Measurements from ENCODE around the gene PRR23B. TPM values are rescaled to one million over a fixed set of nuclear protein-coding genes. Genes with fewer than 3 reads are reported as not detected.
"Not testable (repeated sequence)": the region's sequence is repeated elsewhere in the genome, so short reads cannot be mapped to it uniquely, and the experiment has no call there.

The PRR23B gene
- not detected in 2 replicates for total RNA-seq

GRCh38 chr3:139020868-139021234, at the start of gene PRR23B:
Gene PRR23B (minus strand): TSS chr3:139020926. CDS start chr3:139020661, 265 bp downstream.
- H3K27ac Mint-ChIP-seq = no peak within 1 kb of the TSS
- peaks cover 10% of the 10 kb centered on the region for H3K9me3 Mint-ChIP-seq
- H3K4me1 Mint-ChIP-seq (ENCODE audit: low read depth) = no peaks in the 10 kb centered on the region
- no peak for DNase-seq (ENCODE audit: low spot score)
- intact Hi-C loops (cut with micrococcal nuclease) = no loop called here
- no peak within 1 kb of the TSS for H3K4me3 Mint-ChIP-seq
- H3K36me3 Mint-ChIP-seq (ENCODE audit: low read depth) = no peaks in the 10 kb centered on the region
- H3K27me3 Mint-ChIP-seq (ENCODE audit: insufficient read depth) = peaks cover 2% of the 10 kb centered on the region

DNA sequence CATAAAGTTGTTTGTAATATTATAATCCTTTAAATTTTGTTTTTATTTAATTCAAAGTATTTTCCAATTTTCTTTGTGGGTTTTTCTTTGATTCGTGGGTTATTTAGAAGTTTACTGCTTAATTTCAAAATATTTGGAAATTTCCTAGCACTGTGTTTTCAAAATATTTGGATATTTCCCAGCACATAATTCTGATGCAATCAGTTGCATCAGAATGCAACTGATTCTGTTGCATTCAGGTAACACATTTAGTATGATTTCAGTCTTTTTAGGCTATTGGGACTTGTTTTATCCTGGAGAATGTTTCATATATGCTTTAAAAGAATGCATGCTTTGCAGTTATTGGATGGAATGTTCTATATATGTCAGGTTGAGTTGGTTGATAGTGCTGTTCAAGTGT, 42.2 kb upstream of the PRR23B start:
- no peaks in the 10 kb centered on the region for H3K9me3 Mint-ChIP-seq
- no peaks in the 10 kb centered on the region for H3K27me3 Mint-ChIP-seq (ENCODE audit: insufficient read depth)
- H3K4me1 Mint-ChIP-seq (ENCODE audit: low read depth) = no peaks in the 10 kb centered on the region
- no peak for DNase-seq (ENCODE audit: low spot score)
- H3K36me3 Mint-ChIP-seq (ENCODE audit: low read depth) = no peaks in the 10 kb centered on the region
- no peak overlapping the region for H3K4me3 Mint-ChIP-seq
- no peak overlapping the region for H3K27ac Mint-ChIP-seq
- intact Hi-C loops (cut with micrococcal nuclease) = no loop called here

DNA sequence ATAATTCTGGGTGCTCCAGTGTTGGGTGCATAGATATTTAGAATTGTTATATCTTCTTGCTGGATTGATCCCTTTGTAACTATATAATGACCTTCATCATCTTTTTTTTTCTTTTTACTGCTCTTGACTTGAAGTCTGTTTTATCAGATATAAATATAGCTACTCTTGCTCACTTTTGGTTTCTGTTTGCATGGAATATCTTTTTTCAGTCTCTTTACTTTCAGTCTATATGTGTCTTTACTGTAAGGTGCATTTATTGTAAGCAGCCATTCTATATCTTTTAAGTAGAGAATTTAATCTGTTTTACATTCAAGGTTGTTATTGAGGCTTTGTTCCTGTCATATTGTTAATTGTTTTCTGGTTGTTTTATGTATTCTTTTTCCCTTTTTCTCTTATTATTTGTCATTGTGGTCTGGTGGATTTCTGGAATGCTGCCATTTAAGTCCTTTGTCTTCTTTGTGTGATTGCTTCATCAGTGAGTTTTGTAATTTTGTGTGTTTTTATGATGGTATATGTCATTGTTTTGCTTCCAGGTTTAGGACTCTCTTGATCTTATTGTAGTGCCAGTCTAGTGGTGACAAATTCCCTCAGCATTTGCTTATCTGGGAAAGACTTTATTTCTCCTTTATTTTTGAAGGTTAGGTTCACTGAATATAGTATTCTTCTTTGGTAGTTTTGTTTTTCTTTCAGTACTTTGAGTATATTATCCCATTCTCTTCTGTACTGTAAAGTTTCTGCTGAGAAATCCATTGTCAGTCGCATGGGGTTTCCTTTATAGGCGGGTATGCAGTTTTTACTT, 32.3 kb upstream of the PRR23B start:
- Mint-ChIP-seq H3K4me1 (ENCODE audit: low read depth) (no peaks in the 10 kb centered on the region), H3K4me3 (no peak overlapping the region), H3K9me3 (peaks cover 13% of the 10 kb centered on the region), H3K27ac (no peak overlapping the region), H3K36me3 (ENCODE audit: low read depth) (no peaks in the 10 kb centered on the region), H3K27me3 (ENCODE audit: insufficient read depth) (no peaks in the 10 kb centered on the region)
- intact Hi-C loops (cut with micrococcal nuclease) = no loop called here
- DNase-seq (ENCODE audit: low spot score) = no peak

- Mint-ChIP-seq H3K9me3 (peaks cover 9% of the 10 kb centered on the region), H3K27ac (no peak within 1 kb of the TSS), H3K27me3 (ENCODE audit: insufficient read depth) (no peaks in the 10 kb centered on the region), H3K4me1 (ENCODE audit: low read depth) (no peaks in the 10 kb centered on the region), H3K36me3 (ENCODE audit: low read depth) (no peaks in the 10 kb centered on the region), H3K4me3 (no peak within 1 kb of the TSS)
- intact Hi-C loops (cut with micrococcal nuclease) = no loop called here
- DNase-seq (ENCODE audit: low spot score) = no peak
Measured at GRCh38 chr3:139044366-139045210, 23.9 kb upstream of the PRR23B start, which contains the start of gene PRR23C. Gene PRR23C (minus strand): TSS chr3:139044892. CDS start chr3:139044620, 272 bp downstream.

GRCh38 chr3:139043554-139044365, 23.0 kb upstream of the PRR23B start:
- DNase-seq (ENCODE audit: low spot score) = no peak
- H3K27ac Mint-ChIP-seq = no peak overlapping the region
- H3K36me3 Mint-ChIP-seq (ENCODE audit: low read depth) = no peaks in the 10 kb centered on the region
- no peak overlapping the region for H3K4me3 Mint-ChIP-seq
- H3K4me1 Mint-ChIP-seq (ENCODE audit: low read depth) = no peaks in the 10 kb centered on the region
- H3K27me3 Mint-ChIP-seq (ENCODE audit: insufficient read depth) = no peaks in the 10 kb centered on the region
- intact Hi-C loops (cut with micrococcal nuclease) = no loop called here
- H3K9me3 Mint-ChIP-seq = peaks cover 9% of the 10 kb centered on the region

DNA sequence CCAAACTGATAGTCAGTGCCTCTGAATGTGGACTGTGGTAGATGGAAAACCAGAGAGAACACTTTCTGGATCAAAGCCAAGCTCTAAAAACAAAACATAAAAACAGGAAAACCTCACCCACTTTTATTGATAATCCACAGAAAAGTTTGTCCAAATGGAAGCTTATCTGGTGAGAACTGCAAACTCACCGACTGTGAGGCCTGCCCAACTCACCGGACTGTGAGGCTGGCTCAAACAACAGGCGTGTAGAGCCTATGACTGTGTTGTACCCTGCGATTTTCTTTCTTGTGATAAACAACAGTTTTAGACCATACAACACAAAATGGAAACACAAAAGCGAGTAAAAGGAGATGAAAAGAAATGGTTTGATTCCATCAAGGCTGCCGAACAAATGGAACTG, 16.8 kb upstream of the PRR23B start:
- Mint-ChIP-seq H3K27ac (no peak overlapping the region), H3K36me3 (ENCODE audit: low read depth) (no peaks in the 10 kb centered on the region), H3K4me1 (ENCODE audit: low read depth) (no peaks in the 10 kb centered on the region), H3K27me3 (ENCODE audit: insufficient read depth) (no peaks in the 10 kb centered on the region), H3K9me3 (no peaks in the 10 kb centered on the region), H3K4me3 (no peak overlapping the region)
- no peak for DNase-seq (ENCODE audit: low spot score)
- intact Hi-C loops (cut with micrococcal nuclease) = no loop called here

GRCh38 chr3:139032326-139033002, 11.7 kb upstream of the PRR23B start:
- DNase-seq (ENCODE audit: low spot score) = no peak
- no peaks in the 10 kb centered on the region for H3K36me3 Mint-ChIP-seq (ENCODE audit: low read depth)
- H3K4me1 Mint-ChIP-seq (ENCODE audit: low read depth) = no peaks in the 10 kb centered on the region
- peaks cover 11% of the 10 kb centered on the region for H3K9me3 Mint-ChIP-seq
- intact Hi-C loops (cut with micrococcal nuclease) = no loop called here
- no peak overlapping the region for H3K4me3 Mint-ChIP-seq
- no peak overlapping the region for H3K27ac Mint-ChIP-seq
- no peaks in the 10 kb centered on the region for H3K27me3 Mint-ChIP-seq (ENCODE audit: insufficient read depth)

DNA sequence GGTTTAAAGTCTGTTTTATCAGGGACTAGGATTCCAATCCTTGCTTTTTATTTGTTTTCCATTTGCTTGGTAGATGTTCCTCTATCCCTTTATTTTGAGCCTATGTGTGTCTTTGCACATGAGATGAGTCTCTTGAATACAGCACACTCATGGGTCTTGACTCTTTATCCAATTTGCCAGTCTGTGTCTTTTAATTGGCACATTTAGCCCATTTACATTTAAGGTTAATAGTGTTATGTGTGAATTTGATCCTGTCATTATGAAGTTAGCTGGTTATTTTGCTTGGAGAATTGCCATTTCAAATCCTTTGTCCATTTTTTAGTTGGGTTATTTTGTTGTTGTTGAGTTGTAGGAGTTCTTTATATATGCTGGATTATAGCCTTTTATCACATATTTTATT, 9.8 kb upstream of the PRR23B start:
- DNase-seq (ENCODE audit: low spot score); H3K4me1 Mint-ChIP-seq (ENCODE audit: low read depth); H3K27ac Mint-ChIP-seq; H3K36me3 Mint-ChIP-seq (ENCODE audit: low read depth); intact Hi-C loops (cut with micrococcal nuclease); H3K27me3 Mint-ChIP-seq (ENCODE audit: insufficient read depth); H3K4me3 Mint-ChIP-seq: not testable (repeated sequence)
- H3K9me3 Mint-ChIP-seq = peaks cover 11% of the 10 kb centered on the region

- Mint-ChIP-seq H3K36me3 (ENCODE audit: low read depth) (no peaks in the 10 kb centered on the region), H3K4me1 (ENCODE audit: low read depth) (no peaks in the 10 kb centered on the region), H3K27ac (no peak overlapping the region), H3K27me3 (ENCODE audit: insufficient read depth) (no peaks in the 10 kb centered on the region), H3K9me3 (peaks cover 5% of the 10 kb centered on the region), H3K4me3 (no peak overlapping the region)
- intact Hi-C loops (cut with micrococcal nuclease) = no loop called here
- DNase-seq (ENCODE audit: low spot score) = no peak
Measured at GRCh38 chr3:139024968-139025367, 4.2 kb upstream of the PRR23B start.

DNA sequence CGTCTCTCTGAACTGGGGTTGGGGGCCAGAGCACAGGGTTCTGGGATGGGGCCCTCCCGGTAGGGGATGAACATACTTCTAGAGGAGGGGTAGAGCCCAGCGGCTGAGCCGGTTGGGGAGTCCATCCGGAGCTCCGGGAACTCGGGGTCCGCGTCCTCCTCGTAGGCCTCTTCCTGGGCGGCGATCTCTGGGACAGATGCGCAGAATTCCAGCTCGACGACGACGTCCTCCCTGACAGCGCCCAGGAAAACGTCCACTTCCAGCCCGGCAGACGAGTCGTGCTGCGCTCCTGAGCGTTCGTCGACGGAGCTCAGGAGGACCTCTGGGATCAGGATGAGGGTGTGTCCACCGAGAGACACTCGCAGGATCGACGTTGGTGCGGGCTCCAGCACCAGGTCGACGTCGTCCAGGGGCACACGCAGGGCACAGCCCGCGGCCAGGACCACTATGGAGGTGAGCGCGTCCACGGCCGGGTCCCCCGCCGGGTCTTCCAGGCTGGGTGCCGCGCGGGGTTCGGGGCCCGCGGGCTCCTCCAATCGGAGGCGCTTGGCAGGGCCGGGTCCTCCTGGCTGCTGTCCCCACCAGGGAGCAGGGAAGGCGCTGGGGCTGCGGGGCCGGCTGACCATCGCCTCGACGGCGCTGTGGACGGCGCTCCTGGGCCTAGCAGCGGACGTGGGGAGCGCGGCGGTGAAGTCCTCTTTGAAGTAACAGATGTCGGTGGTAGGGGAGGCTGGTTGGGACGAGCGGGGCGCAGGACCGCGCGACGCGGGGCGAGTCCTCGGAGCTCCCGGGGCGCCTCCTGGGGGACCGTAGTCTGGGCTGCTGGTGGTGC, 474 bp downstream of the PRR23B start:
- Mint-ChIP-seq H3K4me3 (no peak overlapping the region), H3K9me3 (peaks cover 10% of the 10 kb centered on the region), H3K4me1 (ENCODE audit: low read depth) (no peaks in the 10 kb centered on the region), H3K27me3 (ENCODE audit: insufficient read depth) (peaks cover 2% of the 10 kb centered on the region), H3K36me3 (ENCODE audit: low read depth) (no peaks in the 10 kb centered on the region), H3K27ac (no peak overlapping the region)
- DNase-seq (ENCODE audit: low spot score) = no peak
- intact Hi-C loops (cut with micrococcal nuclease) = no loop called here

- H3K9me3 Mint-ChIP-seq = peaks cover 23% of the 10 kb centered on the region
- no peak overlapping the region for H3K27ac Mint-ChIP-seq
- intact Hi-C loops (cut with micrococcal nuclease) = no loop called here
- no peak for DNase-seq (ENCODE audit: low spot score)
- H3K4me3 Mint-ChIP-seq = no peak overlapping the region
- no peaks in the 10 kb centered on the region for H3K36me3 Mint-ChIP-seq (ENCODE audit: low read depth)
- no peaks in the 10 kb centered on the region for H3K4me1 Mint-ChIP-seq (ENCODE audit: low read depth)
- peaks cover 4% of the 10 kb centered on the region for H3K27me3 Mint-ChIP-seq (ENCODE audit: insufficient read depth)
Measured at GRCh38 chr3:139016430-139017048, 4.2 kb downstream of the PRR23B start.

All from activated T-helper 1 cell treated with anti-CD3 and anti-CD28 coated beads, Interleukin-12 subunit alpha, Interleukin-12 subunit beta, Interleukin-2, Interleukin-4 antibody, amounts not matched to agents 30 ng/mL and 10 ng/mL and 1 ng/mL, durations not matched to agents 14 hours and 24 hours and 36 hours (primary cell).